NOMO-1 treated with dmso at 0.1 percent for 144 hours (cell line): ENCODE data around the gene PWWP2B.
A peak's percentile ranks its signal among the peaks of the same experiment; 100 is the strongest.

Experiments
- DNase-seq: peaks from one replicate; lab custom pipeline; 2025; ENCODE audit not compliant: unreplicated experiment; lab: John Stamatoyannopoulos, UW

The PWWP2B gene

DNA sequence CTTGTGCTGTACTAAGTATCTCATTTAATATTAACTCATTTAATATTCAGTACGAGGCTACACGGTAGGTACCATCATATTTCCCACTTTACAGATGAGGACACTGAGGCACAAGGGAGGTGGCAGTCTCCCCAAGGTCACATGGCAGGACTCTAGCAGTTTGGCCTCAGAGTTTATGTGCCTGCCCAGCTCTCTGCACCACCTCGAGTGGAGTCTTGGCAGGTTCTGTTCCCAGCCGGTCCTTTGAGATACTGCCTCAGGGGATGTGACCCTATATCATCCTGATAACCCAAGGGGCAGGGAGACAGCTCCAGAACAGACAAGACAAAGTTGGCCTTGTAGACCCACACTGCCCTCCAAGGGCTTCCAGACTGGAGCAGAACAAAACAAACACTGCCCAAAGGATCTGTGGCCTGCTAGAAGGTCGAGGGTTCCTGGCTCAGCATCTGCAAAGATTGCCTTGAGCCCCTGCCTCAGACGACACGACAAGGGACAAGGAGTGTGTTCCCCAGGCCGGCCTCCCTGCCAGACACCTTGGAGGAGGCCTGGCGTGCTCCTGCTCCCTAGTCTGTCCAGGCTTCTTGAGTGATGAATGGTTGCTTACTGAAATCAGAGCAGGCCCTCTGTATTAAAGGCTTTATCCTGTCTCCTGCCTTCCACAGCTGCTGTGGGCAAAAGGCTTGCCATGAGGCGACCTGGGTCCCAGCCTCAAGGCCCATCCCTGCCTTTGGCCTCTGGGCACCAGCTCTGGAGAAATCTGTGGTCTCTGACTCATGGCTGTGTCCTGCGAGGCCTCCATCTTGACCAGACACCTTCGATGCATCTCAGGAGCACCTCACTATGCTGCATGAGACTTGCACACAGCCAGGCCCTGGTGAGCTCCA is 3.9 kb upstream of the PWWP2B start:
- no peak for DNase-seq

DNA sequence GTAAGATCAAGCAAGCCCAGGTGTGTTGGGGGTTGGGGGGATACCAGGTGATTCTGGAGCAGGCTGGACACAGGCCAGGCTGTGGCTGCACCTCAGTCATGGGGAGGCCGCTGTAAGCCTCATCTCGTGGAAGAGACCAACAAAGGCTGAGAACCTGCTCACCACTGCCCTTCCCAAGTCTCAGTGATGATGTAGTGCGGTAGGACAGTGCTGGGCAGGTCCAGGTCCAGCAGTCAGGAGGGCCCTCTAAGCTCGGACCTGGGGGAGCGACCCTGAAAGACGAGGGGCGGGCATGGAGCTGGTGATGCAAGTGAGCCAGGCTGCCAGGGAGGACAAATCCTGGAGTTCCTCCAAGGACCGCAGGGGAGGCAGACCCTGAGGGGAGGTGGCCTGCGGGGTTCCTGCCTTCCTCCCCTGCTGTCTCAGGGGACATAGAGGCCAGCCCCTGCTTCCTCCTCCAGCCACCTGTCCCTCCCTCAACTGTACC is 3.3 kb upstream of the PWWP2B start:
- DNase-seq: no peak

DNA sequence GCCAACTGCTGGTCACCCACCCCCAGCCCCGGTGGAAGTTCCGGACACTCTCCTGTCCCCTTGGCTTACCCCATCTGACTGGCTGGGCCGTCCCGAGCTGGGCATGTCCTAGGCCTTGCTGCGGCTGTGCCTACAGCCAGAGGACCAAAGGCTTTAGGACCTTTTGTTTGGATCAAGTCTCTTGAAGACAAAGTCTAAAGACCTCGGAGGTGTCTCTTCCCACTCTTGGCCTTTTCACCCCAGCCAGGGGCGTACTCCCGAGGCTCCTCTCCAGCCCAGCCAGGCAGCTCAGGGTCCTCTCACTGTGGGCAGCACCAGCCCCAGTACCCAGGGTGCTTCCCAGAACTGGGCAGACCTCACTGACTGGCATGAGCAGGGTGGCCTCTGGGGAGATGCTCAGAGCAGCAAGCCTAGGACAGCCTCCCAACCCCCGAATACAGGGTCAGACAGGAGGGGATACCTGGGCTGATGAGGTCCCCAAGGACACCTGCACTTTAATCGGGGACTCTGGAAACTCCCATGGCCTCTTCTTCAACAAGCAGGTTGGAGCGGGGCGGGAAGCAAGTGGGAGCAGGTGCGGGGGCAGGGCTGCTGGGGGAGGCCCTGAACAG is 2.7 kb upstream of the PWWP2B start:
- DNase-seq: no peak

DNA sequence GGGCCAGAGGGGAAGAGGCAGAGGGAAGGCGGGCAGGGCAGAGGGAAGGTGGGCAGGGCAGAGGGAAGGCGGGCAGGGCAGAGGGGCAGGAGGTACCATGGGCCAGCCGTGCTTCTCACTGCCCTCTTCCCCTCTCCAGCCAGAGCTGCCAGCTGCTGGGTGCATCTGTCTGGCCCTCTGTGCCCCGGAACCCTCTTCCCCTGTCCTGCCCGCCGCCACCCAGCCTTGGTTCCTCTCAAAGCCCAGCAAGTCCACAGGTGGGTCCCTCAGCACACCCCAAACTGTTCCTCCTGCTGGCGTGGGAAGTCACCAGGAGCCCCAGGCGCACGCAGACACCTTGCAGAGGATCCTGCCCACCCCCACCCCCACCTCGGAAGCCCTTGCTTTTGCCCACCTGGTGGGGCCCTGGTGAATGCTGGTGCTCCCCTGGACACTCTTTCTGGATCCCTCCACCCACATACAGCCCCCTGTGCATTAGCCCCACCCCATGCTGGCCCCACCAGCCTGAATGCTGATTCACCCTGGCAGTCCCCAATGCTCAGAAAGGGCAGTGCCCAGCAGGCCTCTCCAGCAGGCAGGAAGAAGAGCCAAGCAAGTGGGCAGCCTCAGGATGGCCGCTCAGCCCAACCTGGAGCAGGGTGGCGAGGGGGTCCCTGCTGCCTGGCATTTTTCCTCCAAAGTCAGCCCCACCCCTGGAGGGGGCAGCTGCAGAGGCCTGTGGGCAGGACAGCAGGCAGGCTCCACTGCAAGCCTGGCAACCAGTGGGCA is 1.9 kb upstream of the PWWP2B start:
- DNase-seq: no peak

DNA sequence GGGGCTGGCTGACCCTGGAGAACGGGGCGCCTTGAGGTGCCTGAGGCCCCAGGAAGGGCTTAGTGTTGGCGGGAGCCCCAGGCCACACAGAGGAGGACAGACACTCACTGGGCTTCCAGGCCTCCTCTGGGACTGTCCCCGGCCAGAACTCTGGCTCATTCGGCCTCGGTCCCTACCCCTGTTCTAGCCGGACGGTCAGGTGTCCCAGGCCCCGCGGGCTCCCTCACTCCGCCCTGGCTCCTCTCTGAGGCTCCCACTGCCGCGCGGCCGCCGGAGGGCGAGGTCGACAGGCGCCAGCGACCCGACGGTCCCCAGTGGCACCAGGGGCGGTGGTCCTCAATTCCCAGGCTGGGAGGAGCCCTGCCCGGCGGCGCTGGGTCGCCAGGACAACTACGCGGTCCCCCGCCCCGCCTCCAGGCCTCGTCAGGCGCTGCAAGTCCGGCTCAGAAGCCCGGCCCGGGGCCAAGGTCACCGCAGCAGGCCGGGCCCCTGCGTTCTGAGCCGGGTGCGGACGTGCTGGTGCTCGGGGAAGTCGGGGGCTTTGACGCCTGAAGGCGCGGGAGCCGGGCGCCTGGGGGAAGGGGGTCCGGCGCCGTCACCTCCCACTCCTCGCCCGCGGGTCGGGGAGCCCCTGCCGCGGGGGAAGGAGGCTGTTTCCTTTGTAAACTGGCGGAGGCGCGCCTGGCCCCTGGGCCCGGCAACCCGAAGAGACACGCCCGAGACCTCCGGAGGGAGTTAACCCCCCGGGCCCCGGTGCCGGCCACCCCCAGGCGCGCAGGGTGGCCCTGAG is 1.1 kb upstream of the PWWP2B start:
- no peak for DNase-seq

DNA sequence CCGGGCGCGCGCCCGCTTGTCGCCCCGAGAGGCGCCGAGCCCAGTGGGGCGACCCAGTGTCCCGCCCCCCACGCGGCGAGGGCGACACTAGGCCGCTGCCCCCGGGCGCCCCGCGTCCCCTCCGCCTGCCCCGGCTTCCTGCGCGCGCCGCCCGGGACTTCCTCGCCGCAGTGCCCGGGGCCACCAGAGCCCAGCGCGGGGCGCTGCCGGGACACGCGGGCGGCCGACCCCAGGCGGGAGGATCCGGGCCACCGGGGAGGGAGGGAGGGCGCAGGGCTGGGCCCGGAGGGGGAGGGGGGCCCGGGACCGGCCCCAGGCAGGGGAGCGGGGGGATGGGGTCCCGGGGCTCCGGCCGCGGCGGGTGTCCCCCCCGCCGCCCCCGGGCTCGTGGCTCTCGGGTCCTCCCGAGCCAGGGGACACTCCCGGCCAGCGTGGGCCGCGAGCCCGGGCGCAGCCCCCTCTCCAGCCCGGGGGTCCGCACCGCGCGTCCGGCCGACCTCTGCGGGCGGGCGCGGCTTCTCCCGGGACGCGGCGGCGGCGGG is 435 bp upstream of the PWWP2B start:
- DNase-seq: peak; percentile 45

DNA sequence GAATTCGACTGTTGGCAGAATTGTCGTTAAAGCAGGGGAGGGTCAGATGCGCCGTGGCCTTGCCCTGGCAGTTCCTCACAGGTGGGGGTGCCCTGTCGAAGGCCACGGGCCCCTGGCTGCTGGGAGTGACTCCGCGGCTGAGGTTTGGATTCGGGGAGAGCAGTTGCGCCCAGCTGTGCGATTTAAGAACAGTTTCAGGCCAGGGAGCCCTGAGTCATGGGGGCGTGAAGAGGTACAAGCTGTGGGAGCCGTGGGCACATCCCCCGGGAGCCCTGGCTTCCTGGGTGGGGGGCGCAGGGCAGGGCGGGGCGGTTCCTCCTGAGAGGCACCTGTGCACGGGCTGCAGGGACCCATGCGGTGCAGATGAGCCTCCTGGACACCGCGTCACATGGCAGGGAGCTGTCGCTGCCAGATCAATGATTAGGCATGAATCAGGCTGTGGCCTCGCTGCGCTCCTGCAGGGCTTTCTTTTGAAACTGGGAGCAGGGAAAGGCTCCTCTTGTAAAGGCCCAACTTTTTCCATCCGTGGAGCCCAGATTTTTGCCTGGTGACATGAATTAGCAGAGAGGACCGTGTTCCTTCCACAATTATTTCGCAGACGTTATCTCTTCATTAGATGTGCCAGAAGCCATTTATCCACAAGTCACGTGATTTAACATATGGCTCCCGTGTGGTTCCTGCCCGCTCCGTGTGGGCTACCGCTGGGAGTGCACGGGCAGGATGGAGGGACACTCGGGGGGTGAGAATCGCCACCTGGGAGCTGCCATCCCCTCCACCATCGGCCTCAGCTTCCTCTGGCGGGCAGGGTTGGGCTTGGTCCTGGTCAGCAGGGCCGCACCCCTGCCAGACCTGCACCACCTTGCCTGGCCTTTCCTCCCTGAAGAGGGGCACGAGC is 918 bp downstream of the PWWP2B start:
- DNase-seq: no peak

DNA sequence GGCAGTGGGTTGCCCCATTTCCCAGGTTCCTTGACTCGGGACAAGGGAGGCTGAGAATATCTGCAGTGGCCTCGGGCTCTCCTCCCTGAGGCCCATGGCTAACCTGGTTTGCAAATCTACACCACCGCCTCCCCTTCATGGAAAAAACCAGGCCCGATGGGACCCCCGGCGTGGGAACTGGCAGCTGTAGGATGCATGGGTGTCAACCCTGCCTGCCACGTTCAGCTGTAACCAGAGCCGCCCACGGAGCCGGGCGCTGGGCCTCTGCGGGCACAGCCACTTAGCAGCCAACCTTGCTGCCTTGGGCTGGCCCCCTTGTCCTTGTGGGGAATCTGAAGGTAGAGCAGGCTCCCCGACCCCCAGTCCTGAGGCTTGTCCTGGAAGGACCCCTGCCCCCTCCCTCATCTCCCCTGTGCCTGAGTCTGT is 1.6 kb downstream of the PWWP2B start:
- no peak for DNase-seq

DNA sequence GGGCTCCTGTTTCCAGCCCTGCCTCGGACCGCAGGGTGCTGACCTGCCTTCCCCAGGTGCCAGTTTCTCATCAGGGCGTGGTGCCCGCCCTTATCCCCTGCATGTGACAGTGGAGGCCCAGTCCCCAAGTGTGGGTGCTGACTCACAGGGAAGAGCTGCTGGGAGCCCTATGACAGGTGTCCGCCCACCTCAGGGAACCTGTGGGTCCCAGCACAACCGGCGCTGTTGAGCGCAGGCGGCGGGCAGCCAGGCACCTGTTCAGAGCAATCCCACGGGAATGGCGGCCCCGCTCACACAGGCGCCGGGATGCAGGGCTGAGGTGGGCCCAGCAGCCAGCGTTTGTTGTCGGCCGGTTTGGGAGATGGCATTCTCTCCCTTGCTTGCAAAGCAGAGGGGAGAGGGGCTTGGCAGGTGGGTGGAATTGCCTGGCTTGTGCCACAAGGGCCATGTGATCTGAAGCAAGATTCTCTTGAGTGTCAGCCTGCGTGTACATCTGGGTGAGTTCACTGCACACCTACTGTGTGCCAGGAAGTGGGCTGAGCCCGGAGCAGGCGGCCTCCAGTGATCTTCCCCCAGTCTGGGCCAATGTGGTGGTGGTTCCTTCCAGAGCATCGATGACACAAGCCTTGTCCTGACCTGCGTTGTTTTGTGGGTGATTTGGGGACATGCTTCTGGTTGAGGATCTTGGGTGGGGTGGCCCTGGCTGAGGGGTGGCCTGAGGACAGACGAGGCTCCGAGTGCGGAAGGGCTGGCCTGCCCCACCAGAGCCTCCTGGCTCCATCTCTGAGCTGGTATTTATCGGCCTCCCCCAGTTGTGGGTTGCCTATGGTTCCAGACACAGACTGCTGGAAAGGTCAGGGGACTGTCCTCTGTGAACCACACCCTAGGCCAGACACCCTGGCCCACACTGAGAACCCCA is 2.4 kb downstream of the PWWP2B start:
- no peak for DNase-seq

DNA sequence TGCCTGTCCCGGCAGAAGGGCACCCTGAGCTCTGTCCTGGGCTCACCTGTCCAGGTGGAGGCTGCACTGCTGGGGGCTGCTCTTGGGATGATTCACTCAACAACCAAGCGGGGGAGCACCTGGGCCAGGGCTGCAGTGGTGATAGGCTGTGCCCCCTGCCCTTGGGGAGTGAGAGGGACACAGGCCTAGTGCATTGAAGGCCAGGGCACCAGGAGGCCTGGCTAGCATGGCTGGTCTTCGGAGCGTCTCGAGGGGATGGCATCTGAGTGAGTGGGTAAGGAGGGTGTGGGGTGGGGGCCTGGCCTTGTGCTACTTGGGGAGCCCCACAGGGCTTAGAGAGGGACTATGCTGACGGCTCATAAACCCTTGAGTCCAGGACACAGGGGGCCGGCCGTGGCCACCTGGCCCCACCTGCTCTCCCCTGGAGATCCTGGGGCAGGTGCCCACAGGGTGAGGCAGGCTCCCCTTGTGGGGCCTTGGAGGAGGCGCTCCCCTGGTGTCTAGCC is 3.1 kb downstream of the PWWP2B start:
- no peak for DNase-seq

DNA sequence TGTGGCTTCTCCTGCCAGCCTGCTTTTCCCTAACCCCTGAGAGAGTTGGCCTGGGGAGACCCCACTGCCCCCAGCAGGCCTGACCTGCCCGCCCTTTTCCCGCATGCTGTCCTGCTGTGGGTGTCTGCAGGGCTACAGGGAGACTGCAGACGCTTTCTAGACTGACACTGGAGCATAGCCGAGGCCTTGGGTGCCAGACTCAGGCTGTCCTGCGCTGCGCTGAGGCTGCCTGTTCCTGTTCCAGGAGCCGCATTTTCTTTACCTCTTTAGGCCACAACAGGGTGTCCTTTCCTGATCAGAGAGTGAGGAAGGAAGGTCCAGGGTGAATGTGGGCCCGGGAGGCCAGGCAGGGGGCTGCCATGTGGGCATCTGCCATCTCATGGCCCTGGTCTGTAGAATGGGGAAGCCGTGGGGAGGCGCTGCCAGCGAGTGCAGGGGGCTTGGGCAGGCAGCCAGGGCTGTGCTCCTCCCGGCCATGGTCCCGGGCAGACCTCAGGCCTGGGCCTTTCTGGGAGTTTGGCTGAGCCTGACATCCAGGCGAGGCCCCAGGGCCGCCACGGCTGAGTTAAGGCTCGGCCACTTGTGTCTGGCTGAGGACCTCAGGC is 3.6 kb downstream of the PWWP2B start:
- no peak for DNase-seq

DNA sequence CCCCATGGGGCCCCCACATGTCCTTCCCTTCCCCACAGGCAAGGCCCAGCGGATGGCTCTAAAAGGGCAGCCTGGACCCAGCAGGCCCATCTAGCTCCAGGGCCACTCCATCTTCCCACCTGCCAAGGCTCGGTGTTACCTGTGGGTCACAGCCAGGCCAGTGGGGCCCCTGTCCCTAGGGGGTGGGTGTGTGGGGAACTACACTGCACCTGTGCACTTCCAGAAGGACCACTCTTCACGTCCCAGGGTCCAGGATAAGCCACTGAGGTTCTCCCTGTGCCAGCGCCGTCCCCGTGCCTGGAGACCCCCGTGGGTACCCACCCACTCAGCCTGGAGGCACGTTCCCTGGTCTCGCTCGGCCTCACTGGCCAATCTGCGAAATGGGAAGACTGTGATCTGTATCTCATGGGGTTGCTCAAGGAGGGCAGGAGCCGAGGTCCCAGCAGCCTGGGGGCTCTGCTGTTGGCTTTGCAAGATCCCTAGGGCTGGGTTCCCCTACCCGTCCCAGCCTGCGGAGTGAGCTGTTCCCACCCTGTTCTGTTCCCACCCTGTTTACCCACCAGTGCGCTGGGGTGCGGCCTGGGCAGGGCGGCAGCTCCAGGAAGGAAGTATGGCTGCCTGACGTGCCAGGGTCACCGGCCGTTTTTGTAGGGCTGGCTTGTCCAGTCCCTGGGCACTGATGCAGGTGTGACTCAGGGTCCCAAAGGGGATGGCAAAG is 4.6 kb downstream of the PWWP2B start:
- no peak for DNase-seq

DNA sequence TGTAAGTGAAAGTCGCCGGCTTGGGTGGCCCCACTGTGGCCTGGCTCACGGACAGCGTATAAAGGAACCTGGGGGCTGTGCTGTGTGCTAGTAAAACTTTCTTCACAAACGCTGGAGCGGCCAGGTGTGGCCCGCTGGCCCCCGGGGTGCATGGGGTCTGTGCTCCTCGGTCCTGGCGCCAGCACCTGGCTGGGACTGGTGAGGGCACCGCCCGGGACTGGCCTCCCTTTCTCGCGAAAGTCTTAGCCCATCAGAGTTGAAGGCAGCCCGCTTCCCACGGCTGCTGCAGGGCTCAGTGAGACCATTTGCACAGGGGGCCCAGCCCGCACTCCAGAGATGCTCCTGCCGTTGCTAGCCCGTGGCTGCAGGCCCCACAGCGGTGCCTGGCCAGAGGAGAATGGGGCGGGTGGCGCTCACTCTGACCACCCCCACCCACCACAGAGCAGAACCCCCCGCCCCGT is 5.8 kb downstream of the PWWP2B start:
- no peak for DNase-seq

DNA sequence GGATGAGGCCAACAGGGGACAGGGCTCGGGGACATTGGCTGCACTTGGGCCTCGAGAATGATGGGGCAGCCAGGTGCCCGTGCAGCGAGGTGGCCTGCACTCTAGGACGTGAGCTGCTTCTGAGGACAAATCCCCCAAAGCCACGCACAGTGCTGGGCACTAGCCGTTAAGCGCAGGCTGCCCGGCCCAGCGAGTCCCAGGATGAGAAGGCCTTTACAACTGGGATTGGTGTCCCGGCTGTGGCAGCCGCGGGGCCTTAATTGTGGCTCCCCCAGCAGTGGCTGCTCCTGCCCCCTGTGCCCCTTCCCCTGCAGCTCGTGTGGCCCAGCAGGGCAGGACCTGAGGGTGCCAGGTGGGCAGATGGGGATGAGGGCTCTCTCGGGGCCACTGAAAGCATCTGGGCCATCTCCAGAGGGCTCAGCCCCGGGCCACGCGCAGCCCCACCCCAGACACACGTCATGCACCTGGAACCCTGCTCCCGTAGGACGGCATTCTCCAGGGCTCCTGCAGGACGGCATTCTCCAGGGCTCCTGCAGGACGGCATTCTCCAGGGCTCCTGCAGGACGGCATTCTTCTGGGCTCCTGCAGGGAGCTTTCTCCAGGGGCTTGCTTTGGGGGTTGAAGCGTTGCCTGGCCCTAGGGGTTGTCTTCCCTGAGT is 6.6 kb downstream of the PWWP2B start:
- DNase-seq: no peak

DNA sequence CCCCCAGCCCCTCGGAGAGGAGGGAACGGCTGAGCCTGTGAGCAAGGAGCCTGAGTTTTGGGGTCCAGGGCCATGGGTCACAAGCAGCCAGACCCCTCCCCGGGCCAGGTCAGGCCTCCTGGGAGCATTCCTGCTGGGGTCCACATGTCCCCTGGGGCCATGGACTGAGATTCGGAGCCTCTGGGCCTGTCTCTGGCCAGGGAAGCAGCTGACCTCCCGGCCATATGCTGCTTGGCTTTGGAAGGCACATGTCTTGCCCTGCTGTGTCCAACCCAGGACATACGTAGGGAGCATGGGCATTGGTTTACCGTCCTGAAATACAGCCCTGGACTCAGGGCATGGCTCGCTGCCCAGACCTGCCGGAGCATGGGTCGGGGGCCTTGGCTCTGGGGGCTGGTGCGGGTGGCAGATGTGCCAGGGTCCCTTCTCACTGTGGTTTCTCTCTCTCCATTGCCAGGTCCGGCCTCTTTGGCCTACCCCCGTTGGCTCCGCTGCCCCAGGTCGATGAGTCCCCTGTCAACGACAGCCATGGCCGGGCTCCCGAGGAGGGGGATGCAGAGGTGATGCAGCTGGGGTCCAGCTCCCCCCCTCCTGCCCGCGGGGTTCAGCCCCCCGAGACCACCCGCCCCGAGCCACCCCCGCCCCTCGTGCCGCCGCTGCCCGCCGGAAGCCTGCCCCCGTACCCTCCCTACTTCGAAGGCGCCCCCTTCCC is 7.3 kb downstream of the PWWP2B start:
- no peak for DNase-seq

DNA sequence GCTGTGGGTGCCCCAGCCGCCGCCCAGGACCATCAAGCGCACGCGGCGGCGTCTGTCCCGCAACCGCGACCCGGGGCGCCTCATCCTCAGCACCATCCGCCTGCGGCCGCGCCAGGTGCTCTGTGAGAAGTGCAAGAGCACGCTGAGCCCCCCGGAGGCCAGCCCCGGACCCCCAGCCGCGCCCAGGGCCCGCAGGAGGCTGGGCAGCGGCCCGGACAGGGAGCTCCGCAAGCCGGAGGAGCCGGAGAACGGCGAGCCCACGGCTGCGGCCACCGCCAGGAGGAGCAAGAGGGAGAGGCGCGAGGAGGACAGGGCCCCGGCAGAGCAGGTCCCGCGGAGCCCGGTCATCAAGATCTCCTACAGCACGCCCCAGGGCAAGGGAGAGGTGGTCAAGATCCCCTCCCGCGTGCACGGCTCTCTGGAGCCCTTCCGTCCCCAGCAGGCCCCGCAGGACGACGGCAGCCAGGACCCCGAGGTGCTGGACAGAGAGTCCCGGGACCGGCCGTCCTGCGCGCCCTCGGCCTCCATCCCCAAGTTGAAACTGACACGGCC is 8.0 kb downstream of the PWWP2B start:
- no peak for DNase-seq
